Measurements from ENCODE around the gene VAV2.
"Not testable (repeated sequence)": the region's sequence is repeated elsewhere in the genome, so short reads cannot be mapped to it uniquely, and the experiment has no call there.

The VAV2 gene

GRCh38 chr9:133934482-133935232 lies 57.5 kb downstream of the VAV2 start:
- no peak for DNase-seq

- DNase-seq: no peak
Observed at GRCh38 chr9:133933426-133934026, 58.6 kb downstream of the VAV2 start.

- DNase-seq: no peak
Observed at GRCh38 chr9:133932633-133933032, 59.5 kb downstream of the VAV2 start.

GRCh38 chr9:133932181-133932580 lies 59.9 kb downstream of the VAV2 start:
- no peak for DNase-seq

- no peak for DNase-seq
Observed at GRCh38 chr9:133930682-133931485, 61.2 kb downstream of the VAV2 start.

- DNase-seq: no peak
Observed at GRCh38 chr9:133930046-133930681, 62.0 kb downstream of the VAV2 start.

- DNase-seq: no peak
Observed at GRCh38 chr9:133929599-133929998, 62.5 kb downstream of the VAV2 start.

- DNase-seq: no peak
Observed at GRCh38 chr9:133928248-133928764, 63.8 kb downstream of the VAV2 start.

GRCh38 chr9:133927041-133927440 lies 65.1 kb downstream of the VAV2 start:
- DNase-seq: no peak

GRCh38 chr9:133926165-133926856 lies 65.8 kb downstream of the VAV2 start:
- DNase-seq: no peak

- DNase-seq: no peak
Observed at GRCh38 chr9:133924453-133924852, 67.7 kb downstream of the VAV2 start.

- DNase-seq: not testable (repeated sequence)
Observed at GRCh38 chr9:133923608-133924007, 68.5 kb downstream of the VAV2 start.

- no peak for DNase-seq
Observed at GRCh38 chr9:133921866-133922265, 70.3 kb downstream of the VAV2 start.

GRCh38 chr9:133920471-133920870 lies 71.7 kb downstream of the VAV2 start:
- DNase-seq: no peak

- no peak for DNase-seq
Observed at GRCh38 chr9:133919253-133920115, 72.6 kb downstream of the VAV2 start.

GRCh38 chr9:133918111-133918813 lies 73.9 kb downstream of the VAV2 start:
- no peak for DNase-seq

- no peak for DNase-seq
Observed at GRCh38 chr9:133917375-133917774, 74.7 kb downstream of the VAV2 start.

- no peak for DNase-seq
Observed at GRCh38 chr9:133916159-133916541, 76.0 kb downstream of the VAV2 start.

- no peak for DNase-seq
Observed at GRCh38 chr9:133915534-133916158, 76.5 kb downstream of the VAV2 start.
